GM12873 (cell line): ENCODE results near the gene CCN5.

Experiments used
- TF ChIP-seq, protein P1 (sequence below): IDR thresholded peaks from 2 replicates; pipeline ENCODE4 v1.5.1; 2012; ENCODE audit warnings: low read depth, mild to moderate bottlenecking, moderate library complexity, low read length, control low read depth; ENCODE audit not compliant: insufficient read depth; ENCODE audit errors: missing control alignments

Gene CCN5

DNA sequence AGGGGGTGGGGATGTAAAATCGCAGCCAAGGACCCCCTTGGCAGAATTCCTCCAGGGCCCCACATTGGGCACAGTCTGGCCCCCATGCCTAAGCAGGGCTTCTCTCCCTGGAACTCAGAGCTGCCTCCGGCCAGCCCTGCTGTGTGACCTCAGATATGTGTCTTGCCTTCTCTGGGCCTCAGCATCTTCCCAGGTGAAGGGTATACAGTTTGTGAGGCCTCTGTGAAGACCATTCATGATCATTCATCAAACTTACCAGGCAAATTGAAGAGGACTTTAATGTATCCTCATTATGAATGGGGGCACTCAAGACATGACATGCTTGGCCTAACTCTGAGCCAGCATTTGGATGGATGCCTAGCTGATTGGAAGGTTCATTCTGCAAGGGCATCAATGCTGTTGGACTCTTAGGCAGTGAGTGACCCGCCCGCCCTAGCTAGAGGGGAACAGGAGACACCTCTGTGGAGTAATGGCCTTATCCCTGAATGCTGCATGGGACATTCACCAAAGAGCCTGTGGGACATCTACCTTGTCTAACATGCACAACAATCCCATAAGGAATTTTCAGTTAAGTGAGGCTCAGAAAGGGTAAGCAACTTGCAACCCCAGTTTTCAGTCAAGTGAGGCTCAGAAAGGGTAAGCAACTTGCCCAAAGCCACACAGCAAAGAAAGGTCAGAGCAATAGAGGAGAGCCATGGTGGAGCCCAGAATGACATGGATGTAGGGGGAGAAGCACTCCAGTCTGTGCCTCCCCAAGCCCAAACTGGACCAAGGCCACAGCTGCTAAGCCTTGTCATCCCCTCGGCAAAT lies 535 bp downstream of the CCN5 start:
- TF ChIP-seq, protein P1, sequence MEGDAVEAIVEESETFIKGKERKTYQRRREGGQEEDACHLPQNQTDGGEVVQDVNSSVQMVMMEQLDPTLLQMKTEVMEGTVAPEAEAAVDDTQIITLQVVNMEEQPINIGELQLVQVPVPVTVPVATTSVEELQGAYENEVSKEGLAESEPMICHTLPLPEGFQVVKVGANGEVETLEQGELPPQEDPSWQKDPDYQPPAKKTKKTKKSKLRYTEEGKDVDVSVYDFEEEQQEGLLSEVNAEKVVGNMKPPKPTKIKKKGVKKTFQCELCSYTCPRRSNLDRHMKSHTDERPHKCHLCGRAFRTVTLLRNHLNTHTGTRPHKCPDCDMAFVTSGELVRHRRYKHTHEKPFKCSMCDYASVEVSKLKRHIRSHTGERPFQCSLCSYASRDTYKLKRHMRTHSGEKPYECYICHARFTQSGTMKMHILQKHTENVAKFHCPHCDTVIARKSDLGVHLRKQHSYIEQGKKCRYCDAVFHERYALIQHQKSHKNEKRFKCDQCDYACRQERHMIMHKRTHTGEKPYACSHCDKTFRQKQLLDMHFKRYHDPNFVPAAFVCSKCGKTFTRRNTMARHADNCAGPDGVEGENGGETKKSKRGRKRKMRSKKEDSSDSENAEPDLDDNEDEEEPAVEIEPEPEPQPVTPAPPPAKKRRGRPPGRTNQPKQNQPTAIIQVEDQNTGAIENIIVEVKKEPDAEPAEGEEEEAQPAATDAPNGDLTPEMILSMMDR, result no peak

DNA sequence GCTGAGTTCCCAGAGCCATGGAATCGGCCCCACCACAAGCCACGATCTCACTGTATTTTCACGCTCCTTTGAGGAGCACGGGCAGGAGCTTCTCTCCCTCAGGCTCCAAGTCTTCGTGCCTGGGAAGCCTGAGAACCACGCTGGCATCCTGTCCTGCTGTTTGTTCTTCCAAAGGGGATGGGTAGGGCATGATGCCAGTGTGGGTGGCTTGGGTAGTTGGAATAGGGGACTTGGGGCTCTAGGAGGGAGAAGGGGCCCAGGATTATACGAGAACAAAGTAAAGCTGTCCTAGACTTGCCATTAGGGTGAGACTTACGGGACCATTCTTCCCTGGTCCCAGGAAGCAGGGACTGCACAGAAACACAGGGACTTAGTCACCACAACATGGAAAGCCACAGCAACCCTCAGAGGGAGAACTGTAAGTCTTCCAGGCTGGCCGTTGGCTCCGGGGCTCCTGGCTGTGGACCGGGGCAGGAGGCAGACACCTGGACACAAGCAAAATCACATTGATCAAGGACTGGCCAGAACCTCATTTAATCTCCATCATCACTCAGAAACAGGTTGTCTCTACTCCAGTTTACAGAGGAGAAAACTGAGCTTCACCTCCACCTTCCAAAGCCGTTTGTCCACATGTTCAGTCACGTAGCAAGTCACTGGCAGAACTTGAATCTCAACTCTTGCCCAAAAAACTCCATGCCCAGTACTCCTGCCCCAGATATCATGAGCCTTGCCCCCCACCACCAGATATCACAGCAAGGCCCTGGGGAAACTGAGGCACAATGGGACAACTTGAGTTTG lies 1.3 kb downstream of the CCN5 start:
- TF ChIP-seq, protein P1, result no peak

DNA sequence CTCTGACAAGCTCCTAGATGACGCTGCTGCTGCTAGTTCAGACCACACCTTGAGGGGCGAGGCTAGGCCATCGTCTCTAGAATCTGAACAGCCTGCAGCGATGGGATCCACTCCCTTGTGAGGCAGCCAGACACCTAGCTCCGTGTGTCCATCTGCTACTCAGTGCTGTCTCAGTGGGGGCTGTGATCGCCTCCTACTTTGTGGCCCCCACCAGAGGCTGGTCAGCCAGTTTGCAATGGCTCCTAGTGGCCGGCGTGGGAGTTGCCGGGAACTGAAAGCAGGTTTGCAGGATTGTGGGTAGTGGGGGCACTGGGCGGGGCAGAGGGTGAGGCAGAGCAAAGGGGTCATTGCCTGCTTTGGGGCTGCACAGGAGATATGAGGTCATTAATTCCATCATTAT lies 2.8 kb downstream of the CCN5 start:
- TF ChIP-seq, protein P1, result no peak

DNA sequence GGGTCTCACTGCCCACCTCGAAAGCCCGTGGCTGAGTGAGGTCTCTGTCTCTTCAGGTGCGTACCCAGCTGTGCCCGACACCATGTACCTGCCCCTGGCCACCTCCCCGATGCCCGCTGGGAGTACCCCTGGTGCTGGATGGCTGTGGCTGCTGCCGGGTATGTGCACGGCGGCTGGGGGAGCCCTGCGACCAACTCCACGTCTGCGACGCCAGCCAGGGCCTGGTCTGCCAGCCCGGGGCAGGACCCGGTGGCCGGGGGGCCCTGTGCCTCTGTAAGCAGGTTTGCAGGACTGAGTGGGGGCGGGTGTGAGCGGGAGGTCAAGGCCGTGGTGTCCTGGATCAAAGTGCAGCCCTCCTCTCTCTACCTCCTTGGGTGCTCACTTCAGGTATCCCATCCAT lies 4.7 kb downstream of the CCN5 start:
- TF ChIP-seq, protein P1, result no peak

DNA sequence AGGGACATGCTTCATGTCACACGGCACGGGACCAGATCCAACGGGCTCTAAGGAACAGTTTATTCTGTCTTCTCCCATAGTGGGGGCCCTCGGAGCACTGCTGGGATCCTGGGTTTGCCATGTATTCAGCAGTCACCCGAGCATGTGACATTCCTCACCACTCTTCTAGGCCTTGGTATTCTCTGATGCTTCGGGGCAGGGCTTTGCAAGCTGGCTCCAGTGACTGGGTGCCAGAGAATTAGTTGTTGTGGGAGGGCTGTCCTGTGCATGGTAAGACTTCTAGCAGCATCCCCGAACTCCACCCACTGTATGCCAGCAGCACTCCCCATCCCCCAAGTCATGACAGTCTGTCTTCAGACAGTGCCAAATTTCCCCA lies 5.4 kb downstream of the CCN5 start:
- TF ChIP-seq, protein P1, result no peak

DNA sequence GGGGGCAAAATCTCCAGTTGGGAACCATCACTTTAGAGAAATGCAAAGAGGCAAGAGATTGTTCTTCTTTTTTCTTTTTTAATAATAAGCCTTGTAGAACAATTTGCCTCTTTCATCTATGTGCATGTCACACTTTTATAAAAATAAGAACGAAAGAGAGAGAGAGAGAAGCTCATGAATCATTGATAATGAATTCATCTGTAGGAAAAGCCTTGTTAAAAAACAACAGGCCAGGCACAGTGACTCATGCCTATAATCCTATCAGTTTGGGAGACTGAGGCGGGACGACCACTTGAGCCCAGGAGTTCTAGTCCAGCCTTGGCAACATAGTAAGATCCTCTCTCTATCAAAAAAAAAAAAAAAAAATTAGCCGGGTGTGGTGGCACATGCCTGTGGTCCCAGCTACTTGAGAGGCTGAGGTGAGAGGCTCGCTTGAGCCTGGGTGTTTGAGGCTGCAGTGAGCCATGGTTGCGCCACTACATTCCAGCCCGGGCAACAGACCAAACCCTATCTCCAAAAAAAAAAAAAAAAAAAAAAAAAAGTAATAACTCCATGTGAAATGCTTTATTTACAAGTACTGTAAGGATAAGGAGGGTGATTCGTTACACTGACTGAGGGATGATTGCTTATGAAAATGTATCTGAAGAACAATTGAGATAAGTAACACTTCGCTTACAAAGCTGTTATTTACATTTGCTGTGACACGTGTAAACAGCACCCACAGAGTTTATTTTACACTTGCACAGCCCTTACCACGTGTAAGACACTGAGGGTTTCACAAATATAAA lies 6.0 kb downstream of the CCN5 start:
- TF ChIP-seq, protein P1, result no peak

DNA sequence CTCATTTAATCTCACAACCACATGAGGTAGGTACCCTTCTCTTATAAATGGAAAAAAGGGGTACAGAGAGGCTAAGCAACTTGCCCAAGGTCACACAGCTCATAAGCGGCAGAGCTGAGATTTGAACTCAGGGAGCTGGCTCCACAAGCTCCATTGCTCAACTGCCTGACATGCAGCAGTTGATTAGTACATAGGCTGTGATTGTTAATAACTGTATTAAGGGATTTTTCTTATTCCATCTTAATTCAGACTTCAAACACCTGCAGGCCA lies 6.6 kb downstream of the CCN5 start:
- TF ChIP-seq, protein P1, result no peak
